GM11168 (cell line): ENCODE results near the gene STX2.
"Not testable (repeated sequence)": the region's sequence is repeated elsewhere in the genome, so short reads cannot be mapped to it uniquely, and the experiment has no call there.

ENCODE experiments used
- in situ Hi-C: fragments of 300-500 bp; cut with MboI; formaldehyde crosslinking; loops from one replicate; pipeline ENCODE4 v1.12.0; 2022; ENCODE audit warnings: low sequenced_read_pairs; ENCODE audit not compliant: unreplicated experiment

The STX2 gene

GRCh38 chr12:130870442-130871285 lies 31.6 kb upstream of the STX2 start:
- in situ Hi-C loops, result no loop called here

DNA sequence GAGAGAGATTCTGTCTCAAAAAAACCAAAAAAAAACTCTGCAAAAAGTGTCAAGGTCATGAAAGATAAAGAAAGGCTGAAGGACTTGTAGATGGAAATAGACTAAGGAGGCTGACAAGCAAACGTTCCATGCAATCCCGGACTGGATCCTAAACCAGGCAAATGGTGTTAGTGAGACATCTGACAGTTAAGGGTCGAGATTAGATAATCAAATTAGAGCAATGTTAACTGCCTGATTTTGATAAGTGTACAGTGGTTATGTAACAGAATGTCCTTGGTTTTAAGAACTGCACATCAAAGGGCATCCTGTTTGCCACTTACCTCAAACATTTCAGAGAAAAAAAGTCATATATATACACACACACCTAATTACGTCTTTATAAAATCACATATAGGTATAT lies 29.4 kb upstream of the STX2 start:
- in situ Hi-C loops, result no loop called here

DNA sequence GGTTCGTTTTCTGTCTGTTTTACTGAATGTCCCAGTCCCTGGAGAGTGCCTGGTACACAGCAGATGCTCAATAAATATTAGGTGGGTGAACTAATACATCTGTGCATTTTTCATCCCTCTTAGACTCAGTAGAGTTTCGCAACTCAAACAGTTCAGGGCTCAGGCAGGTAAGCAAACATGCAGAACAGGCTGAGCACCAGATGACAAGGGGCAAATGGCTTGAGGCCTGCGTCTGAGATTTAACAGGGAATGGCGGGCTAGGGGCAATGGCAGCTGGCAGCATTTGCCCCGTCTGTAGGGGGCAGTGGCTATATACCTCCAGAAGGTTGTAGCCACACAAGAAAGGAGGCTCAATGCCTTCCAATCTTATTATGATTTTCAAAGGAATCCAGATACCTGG lies 24.2 kb upstream of the STX2 start:
- in situ Hi-C loops, result no loop called here

DNA sequence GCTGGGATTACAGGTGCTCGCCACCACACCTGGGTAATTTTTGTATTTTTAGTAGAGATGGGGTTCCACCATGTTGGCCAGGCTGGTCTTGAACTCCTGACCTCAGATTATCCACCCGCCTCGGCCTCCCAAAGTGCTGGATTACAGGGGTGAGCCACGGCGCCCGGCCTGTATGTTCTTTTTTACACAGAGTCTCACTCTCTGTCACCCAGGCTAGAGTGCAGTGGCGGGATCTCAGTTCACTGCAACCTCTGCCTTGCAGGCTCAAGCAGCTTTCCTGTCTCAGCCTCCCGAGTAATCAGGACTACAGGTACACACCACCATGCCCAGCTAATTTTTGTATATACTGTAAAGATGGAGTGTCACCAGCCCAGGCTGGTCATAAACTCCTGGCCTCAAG lies 23.7 kb upstream of the STX2 start:
- in situ Hi-C loops, result not testable (repeated sequence)

GRCh38 chr12:130862161-130862560 lies 23.1 kb upstream of the STX2 start:
- in situ Hi-C loops, result no loop called here

DNA sequence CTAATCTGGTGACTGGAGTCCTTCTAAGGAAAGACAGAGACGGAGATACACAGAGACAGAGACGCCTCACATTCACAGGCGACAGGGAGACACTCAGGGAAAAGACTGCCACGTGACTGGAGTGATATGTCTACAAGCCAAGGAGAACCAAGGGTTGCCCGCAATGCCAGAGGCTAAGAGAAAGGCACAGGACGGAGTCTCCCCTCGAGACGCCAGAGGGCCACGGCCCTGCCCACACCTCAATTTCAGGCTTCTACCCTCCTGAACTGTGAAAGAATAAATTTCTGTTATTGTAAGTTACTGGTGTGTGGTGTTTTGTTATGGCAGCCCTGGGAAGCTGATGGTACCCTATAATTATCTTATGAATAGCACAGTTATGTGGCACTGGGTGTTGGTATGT lies 21.3 kb upstream of the STX2 start:
- in situ Hi-C loops, result no loop called here

- in situ Hi-C loops, result no loop called here
Measured at GRCh38 chr12:130859161-130859560, 20.1 kb upstream of the STX2 start.

DNA sequence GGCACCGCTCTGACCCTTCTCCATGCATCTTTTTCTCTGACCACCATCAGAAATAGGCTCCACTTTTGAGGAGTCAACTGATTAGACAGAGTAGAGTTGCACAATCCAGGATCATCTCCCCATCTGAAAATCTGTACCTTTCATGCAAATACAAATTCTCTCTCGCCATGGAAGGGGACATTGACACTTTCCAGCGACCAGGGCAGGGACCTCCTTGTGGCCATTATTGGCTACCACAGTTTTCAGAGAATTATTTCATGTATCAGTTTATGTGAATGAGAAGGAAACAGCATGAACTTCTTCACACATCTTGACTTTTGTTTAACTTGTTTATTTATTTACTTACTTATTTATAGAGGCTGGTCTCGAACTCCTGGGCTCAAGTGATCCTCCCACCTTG lies 19.0 kb upstream of the STX2 start:
- in situ Hi-C loops, result no loop called here

GRCh38 chr12:130856088-130856487 lies 17.0 kb upstream of the STX2 start:
- in situ Hi-C loops, result no loop called here

DNA sequence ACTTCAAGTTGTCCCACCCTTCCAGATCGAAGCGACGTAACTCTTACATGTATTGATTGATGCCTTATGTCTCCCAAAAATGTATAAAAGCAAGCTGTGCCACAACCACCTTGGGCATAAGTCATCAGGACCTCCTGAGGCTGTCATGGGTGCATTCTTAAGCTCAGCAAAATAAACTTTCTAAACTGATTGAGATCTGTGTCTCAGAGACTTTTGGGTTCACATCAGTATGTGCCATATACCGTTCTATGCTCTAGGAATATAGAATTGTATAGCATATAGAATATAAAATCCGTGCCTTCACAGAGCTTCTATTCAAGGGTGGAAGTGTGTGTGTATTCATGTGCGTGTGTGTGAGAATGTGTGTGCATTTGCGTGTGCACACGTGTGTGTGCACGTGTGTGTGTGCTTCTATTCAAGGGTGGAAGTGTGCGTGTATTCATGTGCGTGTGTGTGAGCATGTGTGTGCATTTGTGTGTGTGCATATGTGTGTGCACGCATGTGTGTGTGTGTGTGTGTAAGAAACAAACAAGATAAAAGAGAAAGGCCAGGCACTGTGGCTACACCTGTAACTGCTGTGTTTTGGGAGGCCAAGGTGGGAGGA lies 11.5 kb upstream of the STX2 start:
- in situ Hi-C loops, result no loop called here

DNA sequence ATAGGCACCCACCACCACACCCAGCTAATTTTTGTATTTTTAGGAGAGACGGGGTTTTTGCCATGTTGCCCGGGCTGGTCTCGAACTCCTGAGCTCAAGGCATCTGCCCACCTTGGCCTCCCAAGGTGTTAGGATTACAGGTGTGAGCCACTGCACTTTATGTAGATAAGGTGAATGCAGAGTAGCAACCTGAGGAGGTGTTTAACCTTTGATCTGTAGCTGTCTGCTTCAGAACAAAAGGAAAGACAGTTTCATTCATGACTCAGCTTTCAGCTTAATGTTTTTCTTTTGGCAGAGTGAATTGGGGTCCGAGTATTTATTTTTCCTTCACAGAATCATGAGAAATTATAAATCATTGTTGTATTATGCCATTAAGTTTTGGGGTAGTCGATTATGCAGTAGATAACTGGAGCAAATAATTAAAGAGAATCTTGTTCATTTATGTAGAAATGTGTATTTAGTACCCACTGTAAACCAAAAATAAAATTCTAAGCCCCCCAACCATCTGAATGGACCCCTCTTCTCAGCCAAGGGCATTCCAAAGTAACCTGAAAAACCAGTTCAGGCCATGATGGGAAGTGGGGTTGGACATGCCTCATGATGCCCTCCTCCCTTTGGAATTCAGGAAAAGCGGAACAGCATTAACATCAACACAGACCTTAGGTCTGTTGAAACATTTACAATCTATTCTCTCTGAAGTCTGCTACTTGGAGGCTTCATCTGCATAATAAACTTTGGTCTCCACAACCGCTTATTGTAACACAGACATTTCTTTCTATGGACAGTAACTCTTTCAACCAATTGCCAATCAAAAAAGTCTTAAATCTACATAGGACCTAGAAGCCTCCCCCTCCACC lies 10.7 kb upstream of the STX2 start:
- in situ Hi-C loops, result no loop called here

- in situ Hi-C loops, result not testable (repeated sequence)
Measured at GRCh38 chr12:130848785-130849305, 9.8 kb upstream of the STX2 start.

DNA sequence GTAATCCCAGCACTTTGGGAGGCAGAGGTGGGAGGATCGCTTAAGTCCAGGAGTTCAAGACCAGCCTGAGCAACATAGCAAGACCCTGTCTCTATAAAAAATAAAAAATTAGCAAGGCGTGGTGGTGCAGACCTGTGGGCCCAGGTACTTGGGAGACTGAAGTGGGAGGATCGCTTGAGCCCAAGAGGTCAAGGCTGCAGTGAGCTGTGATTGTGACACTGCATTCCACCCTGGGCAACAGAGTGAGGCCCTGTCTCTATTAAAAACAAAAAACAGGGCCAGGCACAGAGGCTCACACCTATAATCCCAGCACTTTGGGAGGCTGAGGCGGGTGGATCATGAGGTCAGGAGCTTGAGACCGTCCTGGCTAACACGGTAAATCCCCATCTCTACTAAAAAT lies 9.1 kb upstream of the STX2 start:
- in situ Hi-C loops, result not testable (repeated sequence)

DNA sequence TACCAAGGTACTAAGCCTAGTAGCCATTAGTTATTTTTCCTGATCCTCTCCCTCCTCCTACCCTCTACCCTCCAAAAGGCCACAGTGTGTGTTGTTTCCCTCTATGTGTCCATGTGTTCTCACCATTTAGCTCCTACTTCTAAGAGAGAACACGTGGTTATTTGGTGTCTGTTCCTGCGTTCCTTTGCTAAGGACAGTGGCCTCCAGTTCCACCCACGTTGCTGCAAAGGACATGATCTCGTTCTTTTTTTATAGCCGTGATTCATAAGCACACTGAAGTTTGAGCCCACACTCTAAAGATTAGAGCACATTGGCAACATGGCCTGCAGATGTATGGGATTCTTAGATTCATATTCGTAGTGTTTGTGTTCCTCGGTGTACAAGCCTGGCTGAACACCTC lies 8.1 kb upstream of the STX2 start:
- in situ Hi-C loops, result no loop called here

DNA sequence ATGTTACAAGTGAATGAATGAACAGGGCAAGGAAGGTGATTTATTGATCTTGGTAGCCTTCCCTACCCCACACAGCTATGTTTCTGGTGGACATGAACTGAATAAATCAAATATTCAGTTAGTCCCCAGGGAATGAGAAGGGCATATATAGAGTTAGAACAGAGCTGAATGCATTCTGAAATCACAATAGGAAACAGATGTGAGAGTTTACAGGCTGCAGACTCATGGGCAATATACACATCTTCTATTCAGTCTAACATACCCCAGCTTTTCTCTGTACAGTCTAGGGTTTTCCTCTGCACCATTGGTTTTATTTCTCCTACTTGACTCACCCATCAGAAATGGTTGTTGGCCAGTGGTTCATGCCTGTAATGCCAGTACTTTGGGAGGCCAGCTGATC lies 7.3 kb upstream of the STX2 start:
- in situ Hi-C loops, result no loop called here

DNA sequence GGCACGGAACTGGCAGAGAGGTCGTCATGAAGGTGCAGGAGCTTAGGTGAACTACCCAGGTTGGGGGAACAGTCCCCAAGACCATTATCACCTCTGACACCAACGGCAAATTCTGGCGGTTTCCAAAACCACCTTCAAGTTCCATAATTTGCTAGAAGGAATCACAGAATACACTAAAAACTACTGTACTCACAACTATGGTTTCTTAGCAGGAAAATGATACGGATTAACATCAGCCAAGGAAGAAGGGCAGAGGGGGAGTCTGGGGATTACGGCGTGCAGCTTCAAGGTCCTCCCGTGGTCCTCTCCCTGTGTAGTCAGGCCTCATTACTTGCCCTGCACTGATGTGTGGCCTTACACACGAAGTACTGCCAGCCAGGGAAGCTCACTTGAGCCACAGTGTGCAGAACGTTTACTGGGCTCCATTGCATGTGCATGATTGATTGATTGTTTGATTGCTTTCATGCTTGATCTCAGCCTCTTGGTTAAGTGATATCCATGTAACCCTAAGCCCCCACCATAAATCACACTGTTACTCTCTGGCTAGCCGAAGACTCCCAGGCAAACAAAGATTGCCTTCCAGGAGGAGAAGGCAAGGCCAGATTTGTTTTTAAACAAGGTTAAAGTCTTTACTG lies 837 bp upstream of the STX2 start:
- in situ Hi-C loops, result no loop called here

- in situ Hi-C loops, result no loop called here
Measured at GRCh38 chr12:130838284-130838950, 633 bp downstream of the STX2 start.

DNA sequence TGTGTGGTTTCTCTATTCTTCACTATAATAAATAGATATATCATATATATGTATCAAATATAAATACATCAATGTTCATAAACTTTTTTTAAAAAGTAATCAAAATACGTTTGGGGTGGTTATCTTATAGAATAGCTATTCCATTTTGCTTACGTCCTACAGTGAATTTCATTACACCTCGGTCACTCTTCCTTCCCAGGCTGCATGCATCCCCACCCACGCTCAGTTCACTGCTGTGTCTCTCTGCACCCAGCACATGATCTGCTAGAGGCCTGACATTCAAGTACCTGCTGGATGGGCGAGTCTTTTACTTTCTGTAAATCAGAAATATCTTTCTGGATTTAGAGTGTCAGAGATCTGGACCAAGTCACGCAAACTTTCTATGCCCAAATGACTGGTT lies 3.6 kb downstream of the STX2 start:
- in situ Hi-C loops, result no loop called here

DNA sequence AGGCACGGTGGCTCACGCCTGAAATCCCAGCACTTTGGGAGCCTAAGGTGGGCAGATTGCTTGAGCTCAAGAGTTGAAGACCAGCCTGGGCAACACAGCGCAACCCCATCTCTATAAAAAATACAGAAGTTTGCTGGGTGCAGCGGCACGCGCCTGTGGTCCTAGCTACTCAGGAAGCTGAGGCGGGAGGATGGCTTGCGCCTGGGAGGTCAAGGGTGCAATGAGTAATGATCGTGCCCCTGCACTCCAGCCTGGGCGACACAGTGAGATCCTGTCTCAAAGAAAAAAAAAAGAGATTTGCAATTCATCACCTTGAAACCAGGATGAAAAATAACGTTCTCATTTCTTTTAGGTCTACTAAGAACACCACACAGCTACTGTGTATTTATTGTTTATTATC lies 4.0 kb downstream of the STX2 start:
- in situ Hi-C loops, result no loop called here
